GM23338 (cell line): ENCODE measurements around the gene FOXR1. TPM values are rescaled to one million over a fixed set of nuclear protein-coding genes. Genes with fewer than 3 reads are reported as not detected.

Experiments used
- ATAC-seq: fragments of 200-7000 bp; cut with Tn5 transposase; 3 replicates; pipeline ENCODE4 v1.9.1; 2020
- DNase-seq: peaks from one replicate; pipeline ENCODE4 v3.0.0-alpha.2; 2015; ENCODE audit warnings: low spot score
- H2AFZ ChIP-seq: fragments of 200-600 bp; sonication (generic); 2 replicates; pipeline ENCODE4 v1.8.0; 2016; ENCODE audit warnings: antibody characterized with exemption, mild to moderate bottlenecking, moderate library complexity
- H3F3A ChIP-seq: fragments of 200-600 bp; sonication (generic); replicated peaks from 2 replicates; pipeline ENCODE4 v1.8.0; 2017; ENCODE audit warnings: antibody characterized with exemption, mixed run types, low read depth
- H3K27ac ChIP-seq: fragments of 200-600 bp; sonication (generic); 2 replicates; pipeline ENCODE4 v1.6.1; 2016; ENCODE audit warnings: low read depth
- H3K27me3 ChIP-seq: fragments of 200-600 bp; sonication (generic); 2 replicates; pipeline ENCODE4 v1.8.0; 2016; ENCODE audit warnings: mild to moderate bottlenecking, mixed run types, moderate library complexity; ENCODE audit not compliant: insufficient read depth
- H3K36me3 ChIP-seq: fragments of 200-600 bp; sonication (generic); 2 replicates; pipeline ENCODE4 v1.8.0; 2016; ENCODE audit warnings: mild to moderate bottlenecking; ENCODE audit not compliant: insufficient read depth
- H3K4me1 ChIP-seq: fragments of 200-600 bp; sonication (generic); 2 replicates; pipeline ENCODE4 v1.8.0; 2016; ENCODE audit warnings: mild to moderate bottlenecking, moderate library complexity; ENCODE audit not compliant: insufficient read depth
- H3K4me2 ChIP-seq: fragments of 200-600 bp; sonication (generic); 2 replicates; pipeline ENCODE4 v1.7.1; 2017; ENCODE audit warnings: mixed run types
- H3K4me3 ChIP-seq: fragments of 200-600 bp; sonication (generic); 2 replicates; pipeline ENCODE4 v1.6.1; 2016; ENCODE audit warnings: mixed run types
- H3K79me2 ChIP-seq: fragments of 200-600 bp; sonication (generic); replicated peaks from 2 replicates; pipeline ENCODE4 v1.8.0; 2017; ENCODE audit warnings: mild to moderate bottlenecking; ENCODE audit not compliant: insufficient read depth
- H3K9me2 ChIP-seq: fragments of 200-600 bp; sonication (generic); 2 replicates; pipeline ENCODE4 v1.8.0; 2017; ENCODE audit not compliant: insufficient read depth
- H4K20me1 ChIP-seq: fragments of 200-600 bp; sonication (generic); replicated peaks from 2 replicates; pipeline ENCODE4 v1.8.0; 2017; ENCODE audit warnings: mild to moderate bottlenecking; ENCODE audit not compliant: insufficient read depth
- H3K27ac Mint-ChIP-seq: 2 replicates; pipeline ENCODE4 v1.8.0; 2020; ENCODE audit warnings: inconsistent platforms, mild to moderate bottlenecking, moderate library complexity, mixed read lengths
- H3K27me3 Mint-ChIP-seq: 3 replicates; pipeline ENCODE4 v1.8.0; 2022; ENCODE audit warnings: low read depth, mild to moderate bottlenecking, moderate library complexity, mixed read lengths, inconsistent platforms; ENCODE audit not compliant: insufficient read depth, poor library complexity
- H3K36me3 Mint-ChIP-seq: 3 replicates; pipeline ENCODE4 v1.8.0; 2021; ENCODE audit warnings: low read depth, mild to moderate bottlenecking, inconsistent platforms, moderate library complexity, mixed read lengths
- H3K4me1 Mint-ChIP-seq: 3 replicates; pipeline ENCODE4 v1.8.0; 2020; ENCODE audit warnings: mild to moderate bottlenecking, inconsistent platforms, mixed read lengths
- H3K4me3 Mint-ChIP-seq: 3 replicates; pipeline ENCODE4 v1.8.0; 2021; ENCODE audit warnings: moderate library complexity, mild to moderate bottlenecking, inconsistent platforms, mixed read lengths
- H3K9me3 Mint-ChIP-seq: 3 replicates; pipeline ENCODE4 v1.8.0; 2020; ENCODE audit warnings: moderate library complexity, mild to moderate bottlenecking, inconsistent platforms, mixed read lengths
- CREB1 ChIP-seq: fragments of 250-450 bp; sonication (Bioruptor Pico); IDR thresholded peaks from 2 replicates; pipeline ENCODE4 v1.5.0; 2020; ENCODE audit warnings: low read depth, mild to moderate bottlenecking, moderate library complexity
- EZH2phosphoT487 ChIP-seq: fragments of 200-600 bp; sonication (generic); IDR thresholded peaks from one replicate; pipeline ENCODE4 v1.8.1; 2018; ENCODE audit warnings: antibody characterized with exemption; ENCODE audit not compliant: unreplicated experiment
- JUNB ChIP-seq: IDR thresholded peaks from one replicate; pipeline ENCODE4 v1.6.1; 2016; ENCODE audit warnings: antibody characterized with exemption; ENCODE audit not compliant: unreplicated experiment
- POLR2AphosphoS5 ChIP-seq: IDR thresholded peaks from 2 replicates; pipeline ENCODE4 v1.6.1; 2016; ENCODE audit warnings: antibody characterized with exemption, low read depth
- STAT1 ChIP-seq: IDR thresholded peaks from one replicate; pipeline ENCODE4 v1.6.1; 2016; ENCODE audit warnings: antibody characterized with exemption; ENCODE audit not compliant: unreplicated experiment
- ZNF114 ChIP-seq: fragments of 250-450 bp; sonication (Bioruptor Pico); IDR thresholded peaks from 2 replicates; pipeline ENCODE4 v1.5.0; 2020; ENCODE audit warnings: mild to moderate bottlenecking, moderate library complexity
- polyA plus RNA-seq: library from polyadenylated mRNA; unstranded; fragments of >200 nt; fragmentation: Nextera tagmentation; extraction: Ambion mirVana; gene quantifications from 2 replicates; pipeline ENCODE4 v1.2.1, GENCODE V29; 2016
- total RNA-seq: library from RNA; depleted of rRNA; stranded (reverse); fragments of >200 nt; shearing (Covaris generic); gene quantifications from 2 replicates; pipeline ENCODE4 v1.2.3, GENCODE V29; 2014
- TF ChIP-seq, protein P1 (sequence below): IDR thresholded peaks from one replicate; pipeline ENCODE4 v1.6.1; 2018; ENCODE audit warnings: antibody characterized with exemption; ENCODE audit not compliant: unreplicated experiment
- TF ChIP-seq, protein P2 (sequence below): fragments of 250-450 bp; sonication (Bioruptor Pico); IDR thresholded peaks from 2 replicates; pipeline ENCODE4 v1.5.0; 2020; ENCODE audit warnings: mild to moderate bottlenecking, moderate library complexity
- TF ChIP-seq, protein P3 (sequence below): IDR thresholded peaks from 2 replicates; pipeline ENCODE4 v1.6.1; 2016; ENCODE audit warnings: antibody characterized with exemption

FOXR1 gene
- total and polyA plus RNA-seq, 2 experiments from 2014 or later = not detected

DNA sequence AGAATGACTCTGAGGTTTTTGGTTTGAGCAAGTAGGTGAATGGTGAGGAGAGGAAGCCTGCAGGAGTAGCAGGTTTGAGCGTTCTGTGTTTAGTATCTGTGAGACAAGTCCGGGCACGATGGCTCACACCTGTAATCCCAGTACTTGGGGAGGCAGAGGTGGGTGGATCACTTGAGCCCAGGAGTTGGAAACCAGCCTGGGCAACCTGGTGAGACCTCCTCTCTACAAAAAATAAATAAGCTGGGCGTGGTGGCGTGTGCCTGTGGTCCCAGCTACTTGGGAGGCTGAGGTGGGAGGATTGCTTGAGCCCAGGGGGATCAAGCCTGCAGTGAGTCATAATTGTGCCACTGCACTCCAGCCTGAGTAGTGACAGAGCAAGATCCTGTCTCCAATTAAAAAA lies 16.7 kb downstream of the FOXR1 start:
- H3K27me3 ChIP-seq = no peaks in the 10 kb centered on the region

More for the DNA sequence above, 16.7 kb downstream of the FOXR1 start:
- Mint-ChIP-seq H3K4me3 (no peak overlapping the region), H3K9me3 (peaks cover 21% of the 10 kb centered on the region), H3K4me1 (0 out of 3 replicates have a peak, but pooled peaks cover 2% of the 10 kb centered on the region), H3K36me3 (peaks cover 26% of the 10 kb centered on the region), H3K27me3 (peaks cover 6% of the 10 kb centered on the region), H3K27ac (no peak overlapping the region)
- no peaks in the 10 kb centered on the region for H3K9me2 ChIP-seq
- no peak overlapping the region for H2AFZ ChIP-seq
- H3K4me2 ChIP-seq = no peak overlapping the region
- H3K36me3 ChIP-seq = no peaks in the 10 kb centered on the region
- H3K79me2 ChIP-seq = no peaks in the 10 kb centered on the region; the same call in 1 of the 2 replicates
- no peak overlapping the region for H3K27ac ChIP-seq
- ATAC-seq = no peak
- H3K4me1 ChIP-seq = no peaks in the 10 kb centered on the region
- no peaks in the 10 kb centered on the region for H4K20me1 ChIP-seq
- no peak for TF ChIP-seq JUNB
- no peak for TF ChIP-seq CREB1 (CRISPR knock-in tag)
- no peak for TF ChIP-seq EZH2phosphoT487
- TF ChIP-seq POLR2AphosphoS5 = no peak
- no peak for TF ChIP-seq STAT1
- TF ChIP-seq, protein P1, sequence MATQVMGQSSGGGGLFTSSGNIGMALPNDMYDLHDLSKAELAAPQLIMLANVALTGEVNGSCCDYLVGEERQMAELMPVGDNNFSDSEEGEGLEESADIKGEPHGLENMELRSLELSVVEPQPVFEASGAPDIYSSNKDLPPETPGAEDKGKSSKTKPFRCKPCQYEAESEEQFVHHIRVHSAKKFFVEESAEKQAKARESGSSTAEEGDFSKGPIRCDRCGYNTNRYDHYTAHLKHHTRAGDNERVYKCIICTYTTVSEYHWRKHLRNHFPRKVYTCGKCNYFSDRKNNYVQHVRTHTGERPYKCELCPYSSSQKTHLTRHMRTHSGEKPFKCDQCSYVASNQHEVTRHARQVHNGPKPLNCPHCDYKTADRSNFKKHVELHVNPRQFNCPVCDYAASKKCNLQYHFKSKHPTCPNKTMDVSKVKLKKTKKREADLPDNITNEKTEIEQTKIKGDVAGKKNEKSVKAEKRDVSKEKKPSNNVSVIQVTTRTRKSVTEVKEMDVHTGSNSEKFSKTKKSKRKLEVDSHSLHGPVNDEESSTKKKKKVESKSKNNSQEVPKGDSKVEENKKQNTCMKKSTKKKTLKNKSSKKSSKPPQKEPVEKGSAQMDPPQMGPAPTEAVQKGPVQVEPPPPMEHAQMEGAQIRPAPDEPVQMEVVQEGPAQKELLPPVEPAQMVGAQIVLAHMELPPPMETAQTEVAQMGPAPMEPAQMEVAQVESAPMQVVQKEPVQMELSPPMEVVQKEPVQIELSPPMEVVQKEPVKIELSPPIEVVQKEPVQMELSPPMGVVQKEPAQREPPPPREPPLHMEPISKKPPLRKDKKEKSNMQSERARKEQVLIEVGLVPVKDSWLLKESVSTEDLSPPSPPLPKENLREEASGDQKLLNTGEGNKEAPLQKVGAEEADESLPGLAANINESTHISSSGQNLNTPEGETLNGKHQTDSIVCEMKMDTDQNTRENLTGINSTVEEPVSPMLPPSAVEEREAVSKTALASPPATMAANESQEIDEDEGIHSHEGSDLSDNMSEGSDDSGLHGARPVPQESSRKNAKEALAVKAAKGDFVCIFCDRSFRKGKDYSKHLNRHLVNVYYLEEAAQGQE = no peak
- TF ChIP-seq, protein P2, sequence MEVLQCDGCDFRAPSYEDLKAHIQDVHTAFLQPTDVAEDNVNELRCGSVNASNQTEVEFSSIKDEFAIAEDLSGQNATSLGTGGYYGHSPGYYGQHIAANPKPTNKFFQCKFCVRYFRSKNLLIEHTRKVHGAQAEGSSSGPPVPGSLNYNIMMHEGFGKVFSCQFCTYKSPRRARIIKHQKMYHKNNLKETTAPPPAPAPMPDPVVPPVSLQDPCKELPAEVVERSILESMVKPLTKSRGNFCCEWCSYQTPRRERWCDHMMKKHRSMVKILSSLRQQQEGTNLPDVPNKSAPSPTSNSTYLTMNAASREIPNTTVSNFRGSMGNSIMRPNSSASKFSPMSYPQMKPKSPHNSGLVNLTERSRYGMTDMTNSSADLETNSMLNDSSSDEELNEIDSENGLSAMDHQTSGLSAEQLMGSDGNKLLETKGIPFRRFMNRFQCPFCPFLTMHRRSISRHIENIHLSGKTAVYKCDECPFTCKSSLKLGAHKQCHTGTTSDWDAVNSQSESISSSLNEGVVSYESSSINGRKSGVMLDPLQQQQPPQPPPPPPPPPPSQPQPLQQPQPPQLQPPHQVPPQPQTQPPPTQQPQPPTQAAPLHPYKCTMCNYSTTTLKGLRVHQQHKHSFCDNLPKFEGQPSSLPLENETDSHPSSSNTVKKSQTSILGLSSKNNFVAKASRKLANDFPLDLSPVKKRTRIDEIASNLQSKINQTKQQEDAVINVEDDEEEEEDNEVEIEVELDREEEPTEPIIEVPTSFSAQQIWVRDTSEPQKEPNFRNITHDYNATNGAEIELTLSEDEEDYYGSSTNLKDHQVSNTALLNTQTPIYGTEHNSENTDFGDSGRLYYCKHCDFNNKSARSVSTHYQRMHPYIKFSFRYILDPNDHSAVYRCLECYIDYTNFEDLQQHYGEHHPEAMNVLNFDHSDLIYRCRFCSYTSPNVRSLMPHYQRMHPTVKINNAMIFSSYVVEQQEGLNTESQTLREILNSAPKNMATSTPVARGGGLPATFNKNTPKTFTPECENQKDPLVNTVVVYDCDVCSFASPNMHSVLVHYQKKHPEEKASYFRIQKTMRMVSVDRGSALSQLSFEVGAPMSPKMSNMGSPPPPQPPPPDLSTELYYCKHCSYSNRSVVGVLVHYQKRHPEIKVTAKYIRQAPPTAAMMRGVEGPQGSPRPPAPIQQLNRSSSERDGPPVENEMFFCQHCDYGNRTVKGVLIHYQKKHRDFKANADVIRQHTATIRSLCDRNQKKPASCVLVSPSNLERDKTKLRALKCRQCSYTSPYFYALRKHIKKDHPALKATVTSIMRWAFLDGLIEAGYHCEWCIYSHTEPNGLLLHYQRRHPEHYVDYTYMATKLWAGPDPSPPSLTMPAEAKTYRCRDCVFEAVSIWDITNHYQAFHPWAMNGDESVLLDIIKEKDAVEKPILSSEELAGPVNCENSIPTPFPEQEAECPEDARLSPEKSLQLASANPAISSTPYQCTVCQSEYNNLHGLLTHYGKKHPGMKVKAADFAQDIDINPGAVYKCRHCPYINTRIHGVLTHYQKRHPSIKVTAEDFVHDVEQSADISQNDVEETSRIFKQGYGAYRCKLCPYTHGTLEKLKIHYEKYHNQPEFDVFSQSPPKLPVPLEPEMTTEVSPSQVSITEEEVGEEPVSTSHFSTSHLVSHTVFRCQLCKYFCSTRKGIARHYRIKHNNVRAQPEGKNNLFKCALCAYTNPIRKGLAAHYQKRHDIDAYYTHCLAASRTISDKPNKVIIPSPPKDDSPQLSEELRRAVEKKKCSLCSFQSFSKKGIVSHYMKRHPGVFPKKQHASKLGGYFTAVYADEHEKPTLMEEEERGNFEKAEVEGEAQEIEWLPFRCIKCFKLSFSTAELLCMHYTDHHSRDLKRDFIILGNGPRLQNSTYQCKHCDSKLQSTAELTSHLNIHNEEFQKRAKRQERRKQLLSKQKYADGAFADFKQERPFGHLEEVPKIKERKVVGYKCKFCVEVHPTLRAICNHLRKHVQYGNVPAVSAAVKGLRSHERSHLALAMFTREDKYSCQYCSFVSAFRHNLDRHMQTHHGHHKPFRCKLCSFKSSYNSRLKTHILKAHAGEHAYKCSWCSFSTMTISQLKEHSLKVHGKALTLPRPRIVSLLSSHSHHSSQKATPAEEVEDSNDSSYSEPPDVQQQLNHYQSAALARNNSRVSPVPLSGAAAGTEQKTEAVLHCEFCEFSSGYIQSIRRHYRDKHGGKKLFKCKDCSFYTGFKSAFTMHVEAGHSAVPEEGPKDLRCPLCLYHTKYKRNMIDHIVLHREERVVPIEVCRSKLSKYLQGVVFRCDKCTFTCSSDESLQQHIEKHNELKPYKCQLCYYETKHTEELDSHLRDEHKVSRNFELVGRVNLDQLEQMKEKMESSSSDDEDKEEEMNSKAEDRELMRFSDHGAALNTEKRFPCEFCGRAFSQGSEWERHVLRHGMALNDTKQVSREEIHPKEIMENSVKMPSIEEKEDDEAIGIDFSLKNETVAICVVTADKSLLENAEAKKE (CRISPR knock-in tag) = no peak
- TF ChIP-seq, protein P3, sequence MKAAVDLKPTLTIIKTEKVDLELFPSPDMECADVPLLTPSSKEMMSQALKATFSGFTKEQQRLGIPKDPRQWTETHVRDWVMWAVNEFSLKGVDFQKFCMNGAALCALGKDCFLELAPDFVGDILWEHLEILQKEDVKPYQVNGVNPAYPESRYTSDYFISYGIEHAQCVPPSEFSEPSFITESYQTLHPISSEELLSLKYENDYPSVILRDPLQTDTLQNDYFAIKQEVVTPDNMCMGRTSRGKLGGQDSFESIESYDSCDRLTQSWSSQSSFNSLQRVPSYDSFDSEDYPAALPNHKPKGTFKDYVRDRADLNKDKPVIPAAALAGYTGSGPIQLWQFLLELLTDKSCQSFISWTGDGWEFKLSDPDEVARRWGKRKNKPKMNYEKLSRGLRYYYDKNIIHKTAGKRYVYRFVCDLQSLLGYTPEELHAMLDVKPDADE = no peak
- no peak for TF ChIP-seq ZNF114 (CRISPR knock-in tag)
- H3K4me3 ChIP-seq = no peak overlapping the region
- H3F3A ChIP-seq = no peaks in the 10 kb centered on the region
- no peak for DNase-seq
